GM12892 (cell line): ENCODE data around the gene UPK3A.

Source experiments
- POLR2A ChIP-seq: IDR thresholded peaks from 2 replicates; pipeline ENCODE4 v1.6.1; 2011; ENCODE audit warnings: low read depth, low read length, control low read depth
- POLR2AphosphoS5 ChIP-seq: IDR thresholded peaks from 2 replicates; pipeline ENCODE4 v1.6.1; 2011; ENCODE audit warnings: low read depth, low read length, control low read depth
- TAF1 ChIP-seq: IDR thresholded peaks from 2 replicates; pipeline ENCODE4 v1.6.1; 2011; ENCODE audit warnings: low read depth, mild to moderate bottlenecking, control low read depth, low read length, borderline replicate concordance

- TF ChIP-seq POLR2AphosphoS5 (no peak), POLR2A (no peak), TAF1 (no peak)
These were observed at the start of gene UPK3A for GRCh38 chr22:45284705-45285262.
